ENCODE results near the gene SUMF1.

SUMF1 gene

GRCh38 chr3:4497843-4498324, 30.8 kb upstream of the SUMF1 start:
- in situ Hi-C loops (cut with MboI; ENCODE audit: low sequenced_read_pairs): no loop called here

GRCh38 chr3:4497005-4497692, 30.1 kb upstream of the SUMF1 start:
- in situ Hi-C loops (cut with MboI; ENCODE audit: low sequenced_read_pairs): no loop called here

- in situ Hi-C loops (cut with MboI; ENCODE audit: low sequenced_read_pairs): no loop called here
Observed at GRCh38 chr3:4496087-4496452, 29.0 kb upstream of the SUMF1 start.

GRCh38 chr3:4495294-4496086, 28.4 kb upstream of the SUMF1 start:
- in situ Hi-C loops (cut with MboI; ENCODE audit: low sequenced_read_pairs): no loop called here

- in situ Hi-C loops (cut with MboI; ENCODE audit: low sequenced_read_pairs): no loop called here
Observed at GRCh38 chr3:4494895-4495264, 27.8 kb upstream of the SUMF1 start.

- in situ Hi-C loops (cut with MboI; ENCODE audit: low sequenced_read_pairs): no loop called here
Observed at GRCh38 chr3:4493941-4494894, 27.1 kb upstream of the SUMF1 start.

DNA sequence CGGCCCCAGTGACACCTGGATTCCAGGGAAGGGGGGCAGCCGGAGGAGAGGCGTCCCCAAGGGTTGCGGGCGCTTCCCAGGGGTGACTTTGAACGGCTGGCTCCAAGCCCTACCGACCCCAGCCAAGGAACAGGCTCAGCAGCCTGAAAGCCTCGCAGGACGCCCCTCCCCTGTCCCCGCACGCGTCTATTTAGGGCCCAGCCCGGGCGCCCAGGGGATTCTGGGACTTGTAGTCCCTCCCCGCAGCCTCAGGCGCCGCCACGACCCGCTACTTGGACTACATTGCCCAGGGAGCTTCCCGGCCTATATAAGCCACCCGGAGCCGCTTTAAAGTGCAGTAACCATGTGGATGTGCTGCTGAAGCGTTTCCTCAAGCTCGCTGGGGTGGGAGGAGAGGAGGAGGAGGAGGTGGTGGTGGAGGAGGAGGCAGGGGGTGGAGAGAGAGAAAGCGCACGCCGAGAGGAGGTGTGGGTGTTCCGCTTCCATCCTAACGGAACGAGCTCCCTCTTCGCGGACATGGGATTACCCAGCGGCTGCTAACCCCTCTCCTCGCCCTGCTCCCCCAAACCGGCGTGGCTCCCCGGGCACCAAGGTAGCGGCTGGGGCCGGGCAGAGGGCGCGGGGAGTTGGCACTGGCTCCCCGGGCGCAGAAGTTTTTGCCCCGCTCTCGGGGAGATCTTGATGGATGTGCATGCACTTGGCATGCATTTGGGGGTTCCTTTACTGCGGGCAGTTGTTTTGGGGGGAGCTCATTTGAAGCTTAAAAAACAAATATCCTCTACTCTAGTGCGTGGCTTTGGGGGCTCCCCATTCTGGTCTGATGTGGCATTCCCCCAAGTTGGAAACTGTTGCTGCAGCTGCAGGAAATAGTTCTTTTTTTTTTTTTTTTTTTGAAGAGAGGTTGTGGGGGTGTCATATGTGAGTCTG, 26.2 kb upstream of the SUMF1 start, which contains the start of gene ITPR1:
TSS of gene ITPR1 (plus strand) at position 335 of the 927 bp plus-strand sequence. CDS start 23,144 bp downstream, outside the sequence.
- in situ Hi-C loops (cut with MboI; ENCODE audit: low sequenced_read_pairs): no loop called here

GRCh38 chr3:4492208-4493013, 25.3 kb upstream of the SUMF1 start:
- in situ Hi-C loops (cut with MboI; ENCODE audit: low sequenced_read_pairs): no loop called here

GRCh38 chr3:4491855-4492207, 24.8 kb upstream of the SUMF1 start:
- in situ Hi-C loops (cut with MboI; ENCODE audit: low sequenced_read_pairs): no loop called here

- in situ Hi-C loops (cut with MboI; ENCODE audit: low sequenced_read_pairs): no loop called here
Observed at GRCh38 chr3:4478261-4478660, 11.2 kb upstream of the SUMF1 start.

DNA sequence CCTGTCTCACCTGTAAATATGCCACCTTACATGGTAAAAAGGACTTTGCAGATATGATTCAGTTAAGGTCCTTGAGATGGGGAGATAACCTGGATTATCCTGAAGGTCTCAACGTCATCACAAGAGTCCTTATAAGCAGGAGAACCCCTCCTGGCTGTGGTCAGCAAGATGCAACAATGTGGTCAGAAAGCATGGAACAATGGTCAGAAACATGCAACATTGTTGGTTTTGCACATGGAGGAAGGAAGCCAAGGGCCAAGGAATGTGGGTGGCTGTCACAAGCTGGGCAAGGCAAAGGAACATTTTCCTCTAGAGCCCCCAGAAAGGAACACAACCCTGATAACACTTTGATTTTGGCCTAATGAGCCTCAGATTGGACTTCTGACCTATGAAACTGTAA, 9.4 kb upstream of the SUMF1 start:
- in situ Hi-C loops (cut with MboI; ENCODE audit: low sequenced_read_pairs): no loop called here

- in situ Hi-C loops (cut with MboI; ENCODE audit: low sequenced_read_pairs): no loop called here
Observed at GRCh38 chr3:4475804-4476203, 8.7 kb upstream of the SUMF1 start.

DNA sequence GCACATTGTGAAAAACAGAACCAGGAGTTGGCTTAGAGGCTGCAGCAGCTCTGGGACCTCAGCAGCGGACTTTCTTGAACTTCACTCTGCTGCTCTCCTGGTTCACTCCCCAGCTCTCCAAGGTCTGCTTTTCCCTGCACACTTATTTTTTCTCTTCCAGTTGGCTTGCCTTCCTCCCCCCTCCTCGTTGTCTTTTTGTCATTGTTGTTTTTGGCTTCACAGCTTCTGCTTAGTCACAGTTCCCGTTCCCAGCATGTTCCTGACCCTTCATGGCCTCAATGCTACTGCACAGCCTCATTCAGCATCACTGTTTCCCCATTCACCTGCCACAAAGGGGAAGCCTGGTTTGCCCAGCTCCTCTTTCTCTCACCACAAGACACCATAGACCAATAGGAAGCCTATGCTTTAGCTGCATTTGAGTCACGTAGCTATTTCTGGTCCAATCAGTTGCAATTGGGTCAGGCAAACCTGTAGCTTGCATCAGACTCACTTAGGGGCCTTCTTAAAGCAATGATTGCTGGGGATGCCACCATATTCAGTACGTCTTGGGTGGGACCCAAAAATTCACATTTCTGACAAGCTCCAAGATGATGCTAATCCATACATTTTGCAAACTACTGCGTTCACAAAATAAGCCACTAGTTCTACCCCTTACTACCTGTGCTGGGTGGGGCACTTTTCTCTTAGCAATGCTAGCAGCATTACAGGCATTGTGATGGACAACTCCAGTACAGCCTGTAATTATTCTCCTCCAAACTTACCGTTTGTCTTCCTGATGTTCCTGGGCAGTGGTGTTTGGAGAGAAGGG, 7.8 kb upstream of the SUMF1 start:
- in situ Hi-C loops (cut with MboI; ENCODE audit: low sequenced_read_pairs): no loop called here

GRCh38 chr3:4472766-4473165, 5.7 kb upstream of the SUMF1 start:
- in situ Hi-C loops (cut with MboI; ENCODE audit: low sequenced_read_pairs): no loop called here

DNA sequence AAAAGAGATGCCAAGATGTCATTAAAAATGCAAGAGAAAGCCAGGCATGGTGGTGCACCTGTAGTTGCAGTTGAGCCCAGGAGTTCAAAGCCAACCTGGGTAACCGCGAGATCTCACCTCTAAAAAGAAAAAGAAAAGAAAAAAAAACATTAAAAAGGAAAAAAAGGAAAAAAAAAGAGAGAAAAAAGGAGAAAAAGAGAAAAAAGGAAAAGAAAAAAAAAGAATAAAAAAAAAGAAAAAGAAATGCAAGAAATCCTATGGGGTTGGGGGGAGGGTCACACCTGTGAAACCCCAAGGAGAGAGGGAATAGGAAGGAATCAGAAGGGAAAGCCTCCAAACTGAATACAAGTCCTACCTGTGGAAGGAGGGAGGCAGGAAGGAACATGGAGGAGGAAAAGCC, 5.2 kb upstream of the SUMF1 start:
- in situ Hi-C loops (cut with MboI; ENCODE audit: low sequenced_read_pairs): no loop called here

DNA sequence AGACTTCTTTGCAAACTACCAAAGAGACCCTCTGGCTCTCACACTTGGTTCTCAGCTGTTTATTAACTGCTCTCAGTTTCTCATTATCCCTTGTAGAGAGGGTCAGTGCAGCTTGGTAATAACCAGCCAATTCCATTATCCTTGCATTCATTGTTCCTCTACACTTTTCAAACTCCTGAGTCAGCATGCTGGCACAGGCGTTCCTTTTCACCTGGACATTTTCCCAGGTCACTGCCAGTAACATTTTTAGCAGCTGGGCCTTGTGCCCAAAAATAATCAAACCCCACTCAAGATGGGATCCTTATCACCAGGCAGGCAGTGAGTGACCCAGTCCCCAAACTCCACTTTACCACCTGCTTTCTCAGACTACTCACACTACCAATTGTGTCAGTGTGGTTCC, 4.8 kb upstream of the SUMF1 start:
- in situ Hi-C loops (cut with MboI; ENCODE audit: low sequenced_read_pairs): no loop called here

GRCh38 chr3:4467522-4467867, 426 bp upstream of the SUMF1 start:
- in situ Hi-C loops (cut with MboI; ENCODE audit: low sequenced_read_pairs): no loop called here

GRCh38 chr3:4464576-4464975, 2.5 kb downstream of the SUMF1 start:
- in situ Hi-C loops (cut with MboI; ENCODE audit: low sequenced_read_pairs): no loop called here

Measured in hTERT RPE-1 (cell line).